RPMI8226 (cell line): ENCODE results near the gene VPS13A.
"Not testable (repeated sequence)": the region's sequence is repeated elsewhere in the genome, so short reads cannot be mapped to it uniquely, and the experiment has no call there.

ENCODE experiments used
- DNase-seq: peaks from one replicate; pipeline ENCODE4 v3.0.0-alpha.2; 2015

VPS13A gene

GRCh38 chr9:77426712-77427111, 249.4 kb downstream of the VPS13A start:
- DNase-seq = no peak

DNA sequence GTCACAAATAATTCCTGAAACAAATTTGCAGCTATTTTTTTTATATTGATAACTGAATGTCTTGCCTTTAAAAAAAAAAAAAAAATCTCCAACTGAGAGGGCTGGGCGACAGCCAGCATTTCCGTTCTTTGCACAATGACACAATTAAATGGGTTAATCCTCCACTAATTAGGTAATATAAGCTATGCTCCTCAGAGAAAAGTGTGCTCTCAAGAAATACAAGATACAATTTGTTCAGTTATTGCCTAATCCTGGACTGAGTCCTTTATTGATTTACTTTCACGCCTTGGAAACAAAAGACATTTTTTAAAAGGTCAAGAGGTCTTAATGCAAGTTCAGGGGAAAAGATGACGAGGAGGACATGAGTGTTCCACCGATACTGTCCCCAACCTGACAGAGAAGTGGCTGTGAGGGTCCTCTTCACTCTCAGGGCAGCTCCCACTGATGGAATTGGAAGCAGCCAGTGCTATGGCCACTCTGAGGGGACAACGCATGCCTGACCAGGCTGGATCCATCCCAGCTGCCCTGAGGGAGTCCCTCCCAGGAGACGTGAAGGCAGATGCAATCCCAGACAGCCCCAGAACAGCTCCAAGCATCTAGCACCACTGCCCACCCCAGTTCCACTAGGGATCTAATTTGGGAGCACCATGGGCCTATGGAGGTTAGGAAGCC, 250.1 kb downstream of the VPS13A start:
- DNase-seq = no peak

- DNase-seq = no peak
Observed at GRCh38 chr9:77429928-77430327, 252.6 kb downstream of the VPS13A start.

- DNase-seq = no peak
Observed at GRCh38 chr9:77432053-77432452, 254.7 kb downstream of the VPS13A start.

DNA sequence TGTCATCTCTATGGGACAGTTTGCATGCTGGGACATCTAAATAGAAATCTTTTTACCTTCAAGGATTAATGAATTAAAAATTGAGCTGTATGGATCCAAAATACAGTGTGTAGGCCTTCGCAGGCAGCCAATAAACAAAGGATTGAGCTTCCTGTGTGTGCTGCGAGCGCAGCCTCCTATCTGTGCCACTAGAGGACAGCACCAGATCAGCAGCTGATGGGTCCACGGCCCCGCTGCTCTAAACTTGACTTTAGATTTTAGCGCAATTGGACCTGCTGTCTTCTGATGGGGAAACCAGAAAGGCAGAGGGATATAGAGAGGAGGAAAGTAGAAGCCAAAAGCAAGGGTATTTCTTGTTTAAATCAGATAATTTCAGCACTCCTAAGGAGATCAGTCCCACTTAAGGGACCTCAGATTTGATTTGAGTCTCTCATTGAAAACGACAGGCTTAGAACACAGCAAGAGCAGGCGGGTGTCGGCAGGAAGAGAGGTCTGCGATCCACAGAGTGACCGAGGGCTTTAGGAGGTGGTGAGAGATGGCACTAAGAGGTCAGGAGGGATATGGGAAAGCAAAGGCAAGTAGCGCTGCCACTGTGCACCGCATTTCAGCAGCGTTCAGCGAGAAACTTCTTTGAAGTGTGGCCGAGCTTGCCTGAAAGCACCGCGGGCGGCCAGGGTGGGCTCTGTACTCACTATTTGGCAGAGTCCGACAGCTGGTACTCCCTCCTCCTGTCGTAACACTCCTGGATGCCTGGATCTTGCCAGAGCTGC, 256.5 kb downstream of the VPS13A start:
- peak; percentile 45 for DNase-seq

DNA sequence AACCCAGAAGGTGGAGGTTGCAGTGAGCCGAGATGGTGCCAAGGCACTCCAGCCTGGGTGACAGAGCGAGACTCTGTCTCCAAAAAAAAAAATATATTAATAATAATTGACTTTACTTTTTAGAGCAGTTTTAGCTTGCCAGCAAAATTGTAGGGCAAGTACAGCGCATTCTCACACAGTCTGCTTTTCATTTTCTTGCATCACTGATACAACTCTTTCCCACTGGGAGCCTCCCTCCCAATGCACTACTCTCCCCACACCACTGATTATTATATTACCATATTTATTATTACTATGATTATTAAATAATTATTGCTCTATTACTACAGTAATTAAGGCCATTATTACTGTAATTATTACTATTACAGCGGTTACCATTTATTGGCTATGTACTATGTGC, 257.9 kb downstream of the VPS13A start:
- no peak for DNase-seq

GRCh38 chr9:77435688-77436087, 258.4 kb downstream of the VPS13A start:
- no peak for DNase-seq

DNA sequence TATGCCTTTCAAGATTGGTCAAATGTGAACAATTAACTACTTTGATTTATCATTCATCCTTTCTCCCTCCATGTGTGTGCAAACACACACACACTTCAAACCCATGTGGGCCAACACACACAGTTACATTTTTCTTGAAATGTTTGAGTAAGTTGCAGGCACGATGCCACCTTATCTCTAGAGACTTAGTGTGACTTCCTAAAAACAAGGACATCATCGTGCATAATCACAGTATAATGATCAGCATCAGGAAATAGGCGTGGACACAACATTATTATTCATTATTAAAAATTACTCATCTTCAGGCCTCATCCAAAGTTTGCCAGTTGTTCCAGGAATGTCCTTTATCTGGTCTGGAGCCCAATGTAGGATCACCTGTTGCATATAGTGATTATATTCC, 261.3 kb downstream of the VPS13A start:
- no peak for DNase-seq

DNA sequence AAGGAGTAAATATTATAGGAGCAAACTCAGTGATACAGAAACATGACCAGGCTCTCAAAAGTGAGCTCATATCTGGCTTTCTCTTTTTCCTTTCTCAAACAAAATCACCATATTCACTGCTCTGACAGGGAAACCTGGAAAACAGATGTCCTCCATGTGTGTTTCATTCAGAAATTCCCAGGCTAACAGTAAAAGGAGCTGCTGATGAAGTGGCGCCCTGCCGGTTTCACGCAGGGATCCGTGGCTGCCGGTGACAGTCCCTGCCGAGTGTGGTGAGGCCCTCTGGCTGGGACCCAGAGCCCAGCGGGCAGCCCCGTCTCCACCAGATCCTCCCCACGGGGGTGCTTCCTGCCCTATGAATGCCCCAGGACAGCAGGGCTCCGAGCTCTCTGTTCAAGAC, 262.7 kb downstream of the VPS13A start:
- DNase-seq = no peak

- not testable (repeated sequence) for DNase-seq
Observed at GRCh38 chr9:77441124-77441523, 263.8 kb downstream of the VPS13A start.

DNA sequence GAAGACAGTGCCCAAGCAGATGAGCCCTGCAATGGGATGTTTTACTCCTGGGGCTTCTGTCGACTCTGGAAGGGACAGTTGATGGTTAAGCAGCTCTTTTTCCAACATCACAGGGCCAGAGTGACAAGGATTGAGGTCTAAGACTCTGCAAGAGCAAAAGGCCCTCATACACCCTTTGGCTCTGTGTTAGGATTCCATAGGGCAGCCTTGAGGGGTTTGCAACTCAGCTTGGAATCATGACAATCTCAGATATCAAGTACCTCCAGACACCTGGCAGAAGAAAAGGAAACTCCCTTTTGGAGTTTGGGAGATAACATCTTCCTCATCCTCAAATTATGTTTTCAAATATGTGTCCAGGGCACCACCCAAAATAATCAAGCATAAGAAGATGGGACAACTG, 265.1 kb downstream of the VPS13A start:
- no peak for DNase-seq

DNA sequence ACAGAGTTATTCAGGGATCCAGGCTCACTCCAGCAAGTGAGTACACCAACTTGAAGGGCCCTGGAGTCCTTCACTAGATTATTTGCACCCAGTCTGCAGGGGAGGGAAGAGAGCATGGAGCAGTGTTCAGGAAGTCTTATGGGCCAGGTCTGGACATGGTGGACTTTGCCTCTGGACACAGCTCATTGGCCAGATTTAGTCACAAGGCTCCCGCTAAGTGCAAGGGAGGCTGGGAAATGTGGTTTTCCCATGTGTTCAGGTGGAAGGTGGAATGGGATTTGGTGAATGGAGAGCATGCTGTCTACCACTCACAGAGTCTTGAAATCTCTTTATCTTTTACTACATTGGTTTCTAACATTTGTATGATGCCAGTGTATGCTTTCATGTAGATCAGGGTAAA, 270.3 kb downstream of the VPS13A start:
- DNase-seq = no peak

- no peak for DNase-seq
Observed at GRCh38 chr9:77449240-77450084, 272.1 kb downstream of the VPS13A start.

DNA sequence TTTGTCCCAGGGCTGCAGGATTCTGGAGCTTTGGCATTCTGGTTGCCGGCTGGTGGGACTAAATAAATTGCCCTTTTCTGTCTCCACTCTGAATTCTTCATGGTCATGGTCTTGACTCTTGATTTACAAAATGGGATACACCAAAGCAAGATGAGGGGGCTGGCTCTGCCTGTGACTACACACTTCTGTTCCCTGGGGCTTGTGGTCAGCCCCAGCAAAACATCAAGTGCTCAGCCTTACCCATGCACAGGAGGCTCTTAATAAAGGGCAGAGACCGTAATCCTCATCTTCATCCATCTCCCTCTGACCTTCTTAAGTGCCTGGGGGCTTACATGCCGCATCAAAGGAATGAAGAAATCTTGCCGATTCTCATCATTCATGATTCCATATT, 272.7 kb downstream of the VPS13A start:
- DNase-seq = no peak

GRCh38 chr9:77451507-77451906, 274.2 kb downstream of the VPS13A start:
- DNase-seq = no peak

DNA sequence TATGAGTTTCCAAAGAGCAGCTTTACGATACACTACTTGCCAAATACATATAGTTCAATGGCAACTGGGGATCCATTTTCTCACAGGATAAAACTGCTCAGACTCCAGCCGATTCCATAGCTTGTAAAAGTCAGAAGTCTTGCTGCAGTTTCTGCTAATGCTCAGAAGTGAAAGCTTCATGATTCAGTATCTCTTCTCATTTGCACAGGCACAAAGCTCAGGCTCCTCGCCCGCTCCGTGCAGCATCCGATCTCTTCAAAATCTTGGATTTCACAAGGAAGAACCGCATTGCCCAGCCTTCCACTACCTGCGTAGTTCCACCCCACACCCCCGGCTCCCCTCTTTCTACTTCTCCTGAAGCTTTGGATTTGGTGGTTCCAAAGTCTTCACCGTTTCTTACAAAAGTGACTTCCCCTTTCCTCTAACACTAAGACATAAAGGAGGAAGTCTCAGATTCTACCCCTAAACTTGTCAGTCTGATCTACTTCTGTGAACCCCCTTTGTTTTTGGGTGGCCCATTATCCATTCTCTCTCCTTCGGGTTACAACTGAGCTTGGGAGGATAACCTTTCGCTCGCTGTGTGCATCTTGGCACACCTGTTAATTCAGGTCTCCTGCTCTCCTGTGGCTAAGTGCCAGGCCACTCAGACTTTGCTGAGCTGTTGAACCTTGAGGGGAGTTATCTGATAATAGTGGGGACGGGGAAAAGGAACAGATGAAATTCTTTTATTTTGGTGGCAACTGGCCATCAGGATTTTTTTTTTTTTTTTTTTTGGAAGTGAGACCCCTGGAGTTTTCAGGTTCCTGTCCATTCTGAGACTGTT, 276.7 kb downstream of the VPS13A start:
- DNase-seq = peak; percentile 13

GRCh38 chr9:77454663-77455062, 277.3 kb downstream of the VPS13A start:
- no peak for DNase-seq

DNA sequence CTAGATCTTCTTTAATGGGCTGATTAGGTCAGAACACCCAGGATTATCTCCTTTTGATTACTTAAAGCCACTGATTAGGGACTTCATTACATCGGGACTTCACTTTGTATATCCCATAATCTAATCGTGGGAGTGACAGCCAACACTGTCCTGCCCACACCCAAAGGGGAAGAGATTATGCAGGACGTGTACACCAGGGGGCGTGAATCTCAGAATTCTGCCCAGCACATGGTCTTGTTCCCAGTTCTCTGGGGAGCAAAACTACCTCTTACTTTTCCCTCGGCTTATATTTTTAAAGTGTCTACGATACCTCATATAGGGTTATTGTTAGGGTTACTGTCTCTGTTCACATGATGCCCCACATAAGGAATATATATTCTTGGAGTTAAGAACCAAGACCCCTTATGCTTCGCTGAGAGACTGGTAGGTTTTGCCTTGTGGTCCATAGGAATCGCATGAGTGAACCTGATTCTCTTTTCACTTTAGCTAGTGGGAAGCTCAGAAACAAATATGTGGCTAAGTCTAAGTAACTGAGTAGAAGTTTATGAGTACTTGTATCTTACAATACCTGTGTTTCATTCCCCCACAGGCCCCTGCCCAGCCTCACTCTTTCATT, 278.1 kb downstream of the VPS13A start:
- DNase-seq = peak; percentile 32

DNA sequence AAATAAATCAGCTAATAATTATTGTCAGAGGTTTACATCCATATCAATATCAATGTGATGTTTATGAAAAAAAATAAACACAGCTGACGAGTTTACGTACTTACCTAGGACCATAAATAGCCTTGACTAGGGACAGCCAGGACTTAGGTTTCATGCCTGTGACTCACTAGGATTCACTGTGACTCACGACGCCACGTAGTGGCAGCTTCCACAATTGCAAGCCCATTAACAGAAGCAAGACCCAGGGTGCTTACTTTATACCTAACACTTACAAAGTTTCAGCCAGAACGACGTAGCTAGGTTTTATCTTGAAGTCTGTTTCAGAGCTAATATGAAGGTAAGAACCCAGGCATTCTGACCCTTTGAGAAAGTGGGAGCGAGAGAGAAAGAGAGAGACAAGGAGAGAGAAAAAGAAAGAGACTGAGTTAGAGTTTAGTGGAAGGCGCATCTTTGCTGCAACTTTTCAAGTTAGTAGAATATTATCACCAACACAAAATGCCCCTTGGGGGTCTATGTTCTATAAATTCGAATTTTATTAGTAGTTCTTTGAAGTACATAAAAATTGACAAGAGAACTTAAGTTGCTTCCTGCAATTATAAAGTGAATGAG, 279.6 kb downstream of the VPS13A start:
- peak; percentile 75 for DNase-seq

DNA sequence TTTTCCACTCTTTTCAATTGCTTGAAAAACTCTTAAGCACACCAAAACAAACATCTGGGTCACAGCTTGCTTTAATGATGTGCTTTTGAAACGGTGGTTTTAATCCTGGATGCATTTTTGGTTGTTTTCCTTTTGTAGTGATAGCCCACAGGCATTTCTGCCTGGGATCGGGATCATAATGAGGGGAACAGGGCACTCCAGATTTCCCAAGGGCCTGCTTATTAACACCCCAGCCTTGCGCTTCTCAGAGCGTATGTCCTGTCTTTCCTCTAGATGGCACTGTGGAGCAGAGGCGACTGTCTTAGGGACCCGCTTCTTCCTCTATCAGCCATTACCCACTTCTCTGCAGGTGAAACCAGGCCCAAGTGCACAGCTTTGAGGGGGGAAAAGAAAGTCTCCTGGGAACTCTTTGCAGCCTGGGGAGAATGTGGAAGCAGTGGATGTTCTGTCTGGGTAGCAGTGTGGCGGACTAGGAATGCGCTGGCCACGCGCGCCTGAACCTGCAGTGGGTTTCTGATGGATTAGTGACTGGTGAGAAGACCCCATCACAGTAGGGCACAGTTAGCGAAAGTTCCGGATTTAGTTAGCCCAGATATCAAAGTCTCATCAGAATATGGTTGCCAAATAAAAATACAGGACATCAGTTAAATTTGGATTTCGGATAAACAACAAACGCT, 280.7 kb downstream of the VPS13A start:
- peak; percentile 66 for DNase-seq

- DNase-seq = no peak
Observed at GRCh38 chr9:77460938-77461337, 283.6 kb downstream of the VPS13A start.
